ENCODE data around the gene KCNJ14. TPM values are rescaled to one million over a fixed set of nuclear protein-coding genes. Genes with fewer than 3 reads are reported as not detected.

Gene KCNJ14
- total and polyA plus RNA-seq, 2 of the 8 experiments (the other 6 are each of a cell fraction or from before 2014, with no cell fraction given): 0.45 to 0.89 TPM

- TF ChIP-seq TEAD4 (IDR thresholded peaks at IDR 0.05; ENCODE audit: low read depth, low read length) (no peak), ZNF274 (IDR thresholded peaks at IDR 0.05; ENCODE audit: borderline replicate concordance, extremely low read depth, low read length) (no peak), CTCF (IDR thresholded peaks at IDR 0.05; ENCODE audit: control extremely low read depth in 1 of 3, insufficient read depth in 1 of 3, low read depth in 1 of 3, low read length in 3 of 3) (no peak), POLR2AphosphoS5 (IDR thresholded peaks at IDR 0.05; ENCODE audit: low read depth, low read length) (peak; percentile 71), SIX5 (IDR thresholded peaks at IDR 0.05; ENCODE audit: low read depth, low read length) (no peak), E2F6 (IDR thresholded peaks at IDR 0.05) (no peak), CBX5 (IDR thresholded peaks at IDR 0.05; ENCODE audit: low read depth, low read length) (no peak), TBP (IDR thresholded peaks at IDR 0.05; ENCODE audit: low read depth, low read length) (peak; percentile 91), ASH2L (IDR thresholded peaks at IDR 0.05; ENCODE audit: low read length) (peak; percentile 68), RBBP5 (IDR thresholded peaks at IDR 0.05; ENCODE audit: borderline replicate concordance, low read depth, low read length) (peak; percentile 46; the same call in 1 of the 2 replicates), KDM4A (IDR thresholded peaks at IDR 0.05; ENCODE audit: low read depth, low read length, severe bottlenecking) (peak; percentile 53), NRF1 (IDR thresholded peaks at IDR 0.05; ENCODE audit: low read depth, low read length) (no peak), SP1 (IDR thresholded peaks at IDR 0.05; ENCODE audit: low read depth, low read length) (no peak), GTF2F1 (IDR thresholded peaks at IDR 0.05; ENCODE audit: borderline replicate concordance, low read depth, low read length) (no peak; the same call in 1 of the 2 replicates), RAD21 (IDR thresholded peaks at IDR 0.05 in 1 of 2, conservative IDR thresholded peaks at IDR 0.05 in 1 of 2; ENCODE audit: low read depth in 2 of 2, low read length in 2 of 2) (no peak), SAP30 (IDR thresholded peaks at IDR 0.05; ENCODE audit: insufficient read depth, insufficient replicate concordance, low read length) (no peak), CBX8 (IDR thresholded peaks at IDR 0.05; ENCODE audit: borderline replicate concordance, low read depth, low read length) (no peak), POLR2A (IDR thresholded peaks at IDR 0.05; ENCODE audit: control extremely low read depth in 1 of 2, low read depth in 2 of 2, low read length in 2 of 2) (peak; percentile 90 to 97)
Observed at GRCh38 chr19:48469289-48469881, 14.0 kb downstream of the KCNJ14 start, which contains the start of gene CYTH2 (continued).

All from H1 (cell line).